ENCODE measurements around the gene GJC2. TPM values are rescaled to one million over a fixed set of nuclear protein-coding genes. Genes with fewer than 3 reads are reported as not detected.

Gene GJC2
- total and polyA plus RNA-seq, 2 donors (not counting 1 experiment from before 2014, with no cell fraction given) = 0.16 to 0.30 TPM

- peak overlapping the region; percentile 79 for H2AFZ ChIP-seq (ENCODE audit: insufficient read depth, low read depth, low read length, poor library complexity, severe bottlenecking)
- Mint-ChIP-seq H3K9me3 (ENCODE audit: insufficient read depth) (no peaks in the 10 kb centered on the region), H3K4me1 (peaks cover 28% of the 10 kb centered on the region), H3K27me3 (no peaks in the 10 kb centered on the region), H3K27ac (peak overlapping the region; percentile 99), H3K4me3 (peak overlapping the region; percentile 92)
- no peaks in the 10 kb centered on the region for H3K36me3 ChIP-seq (replicated peaks in 1 of 2; ENCODE audit: control extremely low read depth in 1 of 2, control insufficient read depth in 1 of 2, extremely low read depth in 1 of 2, insufficient read depth in 2 of 2, low read length in 1 of 2)
- whole genome bisulfite sequencing (ENCODE audit: insufficient coverage) = 32% methylated on average over 20 of the region's 26 CpGs
- peaks cover 0 to 5% (median 0%) of the 10 kb centered on the region in 4 experiments for H3K27me3 ChIP-seq (replicated peaks in 1 of 4; ENCODE audit: control extremely low read depth in 1 of 4, control insufficient read depth in 3 of 4, insufficient read depth in 4 of 4, low read length in 3 of 4)
- intact Hi-C loops (cut with micrococcal nuclease) = loop anchor here (1.0 to 2.0 kb wide), 2 partner anchors 36 to 321 kb away; partner anchors contain the start of gene RNF187
- H3K9ac ChIP-seq (ENCODE audit: low read length) = peak overlapping the region; percentile 91
- TF ChIP-seq, protein P1, sequence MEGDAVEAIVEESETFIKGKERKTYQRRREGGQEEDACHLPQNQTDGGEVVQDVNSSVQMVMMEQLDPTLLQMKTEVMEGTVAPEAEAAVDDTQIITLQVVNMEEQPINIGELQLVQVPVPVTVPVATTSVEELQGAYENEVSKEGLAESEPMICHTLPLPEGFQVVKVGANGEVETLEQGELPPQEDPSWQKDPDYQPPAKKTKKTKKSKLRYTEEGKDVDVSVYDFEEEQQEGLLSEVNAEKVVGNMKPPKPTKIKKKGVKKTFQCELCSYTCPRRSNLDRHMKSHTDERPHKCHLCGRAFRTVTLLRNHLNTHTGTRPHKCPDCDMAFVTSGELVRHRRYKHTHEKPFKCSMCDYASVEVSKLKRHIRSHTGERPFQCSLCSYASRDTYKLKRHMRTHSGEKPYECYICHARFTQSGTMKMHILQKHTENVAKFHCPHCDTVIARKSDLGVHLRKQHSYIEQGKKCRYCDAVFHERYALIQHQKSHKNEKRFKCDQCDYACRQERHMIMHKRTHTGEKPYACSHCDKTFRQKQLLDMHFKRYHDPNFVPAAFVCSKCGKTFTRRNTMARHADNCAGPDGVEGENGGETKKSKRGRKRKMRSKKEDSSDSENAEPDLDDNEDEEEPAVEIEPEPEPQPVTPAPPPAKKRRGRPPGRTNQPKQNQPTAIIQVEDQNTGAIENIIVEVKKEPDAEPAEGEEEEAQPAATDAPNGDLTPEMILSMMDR (IDR thresholded peaks at IDR 0.05) = peak; percentile 56
- TF ChIP-seq EZH2 (IDR thresholded peaks at IDR 0.05; ENCODE audit: borderline replicate concordance, insufficient read depth, low read depth, low read length, poor library complexity, severe bottlenecking) = no peak
- peak; percentile 84 for DNase-seq
- ATAC-seq (ENCODE audit: low read depth) = peak; percentile 0
- H3K27ac ChIP-seq (ENCODE audit: low read length in 2 of 2) = peak overlapping the region; percentile 95 to 98
- peak overlapping the region; percentile 98 for H3K4me2 ChIP-seq (replicated peaks; ENCODE audit: low read depth, low read length, poor library complexity, severe bottlenecking)
- peaks cover 4% of the 10 kb centered on the region for H4K20me1 ChIP-seq (ENCODE audit: control insufficient read depth, insufficient read depth, low read length, poor library complexity, severe bottlenecking)
- no peaks in the 10 kb centered on the region for H3K9me3 ChIP-seq (ENCODE audit: control extremely low read depth in 1 of 3, control insufficient read depth in 2 of 3, insufficient read depth in 1 of 3, low read length in 2 of 3)
- H3K4me3 ChIP-seq (ENCODE audit: control extremely low read depth in 1 of 5, extremely low read depth in 1 of 5, insufficient read depth in 1 of 5, low read depth in 2 of 5, low read length in 4 of 5) = peak overlapping the region in 4 of 5 experiments; percentile 64 to 74 (median 66)
- H3K79me2 ChIP-seq (ENCODE audit: control insufficient read depth, insufficient read depth, low read length) = peaks cover 51% of the 10 kb centered on the region
- POLR2A ChIA-PET = interaction anchor here (0.6 to 3.3 kb wide), 12 partner anchors 13 to 322 kb away, joined by 3 to 22 read pairs (median 5); partner anchors contain the start of genes ARF1, GUK1, MRPL55 and RNF187
- H3K4me1 ChIP-seq (ENCODE audit: control insufficient read depth in 2 of 2, insufficient read depth in 2 of 2, low read length in 2 of 2) = peaks cover 14 to 26% of the 10 kb centered on the region in 2 donors
- CTCF ChIA-PET = interaction anchor here (0.6 to 5.6 kb wide), 16 partner anchors 24 to 1751 kb away, joined by 3 to 73 read pairs (median 4); partner anchors contain the start of genes GUK1, RNF187 and TRIM11
Measured at GRCh38 chr1:228166170-228166936, 16.6 kb downstream of the GJC2 start.
